Right cardiac atrium (tissue), 5 donors: ENCODE results near the gene ASTN2. TPM values are rescaled to one million over a fixed set of nuclear protein-coding genes. Genes with fewer than 3 reads are reported as not detected.
"Not testable (repeated sequence)": the region's sequence is repeated elsewhere in the genome, so short reads cannot be mapped to it uniquely, and the experiment has no call there.

Experiments used
- ATAC-seq, 2 donors: fragments of 200-7000 bp; cut with Tn5 transposase; one replicate each; pipeline versions ENCODE4 v1.8.0 to v1.9.1; 2020; ENCODE audit warnings: moderate library complexity in 2 of 2, mild to moderate bottlenecking in 1 of 2
- DNase-seq, 3 donors: peaks; one replicate each; pipeline ENCODE4 v3.0.0-alpha.2; 2020
- H3K27ac ChIP-seq: one replicate; pipeline ENCODE4 v1.5.1; 2013; ENCODE audit warnings: mild to moderate bottlenecking, low read length, control low read depth, moderate library complexity
- H3K27me3 ChIP-seq: one replicate; pipeline ENCODE4 v1.6.1; 2013; ENCODE audit not compliant: control insufficient read depth, insufficient read depth
- H3K4me1 ChIP-seq: one replicate; pipeline ENCODE4 v1.6.1; 2013; ENCODE audit warnings: low read length; ENCODE audit not compliant: control insufficient read depth, insufficient read depth
- H3K4me3 ChIP-seq: one replicate; pipeline ENCODE4 v1.5.1; 2013; ENCODE audit warnings: low read length, control low read depth
- H3K9me3 ChIP-seq: one replicate; pipeline ENCODE4 v1.6.1; 2013; ENCODE audit warnings: low read length; ENCODE audit not compliant: control insufficient read depth
- WGBS: extraction: QIAGEN DNeasy Blood & Tissue Kit; methylation state at CpG from one replicate; pipeline ENCODE4 v1.1.7; 2013; 5-methylcytosine and 5-hydroxymethylcytosine counted together
- intact Hi-C, 4 donors: fragments of 100-400 bp; cut with DNase I; formaldehyde crosslinking; loops; one replicate each; pipeline versions ENCODE4 v1.11.0 to v1.14.0; 2022 to 2023
- polyA plus RNA-seq: library from polyadenylated mRNA; stranded (reverse); fragments of 200-250 nt; gene quantifications from one replicate; pipeline ENCODE4 v1.2.3, GENCODE V29; 2013
- total RNA-seq, 4 donors: library from RNA; stranded (reverse); fragmentation: NEBNext Ultra II Directional; extraction: Animal tissue kit (Norgen Biotek cat#: 25700); gene quantifications; one replicate each; pipeline ENCODE4 v1.2.1, GENCODE V29; 2021
- donor health status: healthy with polysubstance abuse.
- donor health status: DM: no; HTN: yes; CAD: no.
- donor health status: DM: no; HTN: no; CAD: no.
- donor health status: DM: no; HTN: yes; CAD: no; lungs with severe emphysema.
- donor health status: DM: yes; HTN: yes; CAD: no.

Gene ASTN2
- total and polyA plus RNA-seq, 5 donors = 18.1 to 79.3 (median 59.8) TPM

- DNase-seq (no peak), ATAC-seq (no peak)
- WGBS = 71% methylated on average over 10 of the region's 10 CpGs
- Histone ChIP-seq H3K27me3 (no peaks in the 10 kb centered on the region), H3K4me3 (no peak overlapping the region), H3K9me3 (no peaks in the 10 kb centered on the region), H3K4me1 (no peaks in the 10 kb centered on the region), H3K27ac (no peak overlapping the region)
- intact Hi-C loops = no loop called here
These were observed 504.7 kb downstream of the ASTN2 start for GRCh38 chr9:116910201-116910600.

- intact Hi-C loops = no loop called here
These were observed 506.9 kb downstream of the ASTN2 start for GRCh38 chr9:116907989-116908388.

GRCh38 chr9:116905171-116905588 lies 509.7 kb downstream of the ASTN2 start:
- no peak overlapping the region for H3K27ac ChIP-seq
- ATAC-seq (no peak), DNase-seq (no peak)
- H3K4me3 ChIP-seq = no peak overlapping the region
- intact Hi-C loops = no loop called here
- H3K9me3 ChIP-seq = no peaks in the 10 kb centered on the region
- no peaks in the 10 kb centered on the region for H3K27me3 ChIP-seq
- H3K4me1 ChIP-seq = no peaks in the 10 kb centered on the region
- 82% methylated on average over 10 of the region's 10 CpGs for WGBS

More at GRCh38 chr9:116907989-116908388, 506.9 kb downstream of the ASTN2 start:
- H3K9me3 ChIP-seq = no peaks in the 10 kb centered on the region
- DNase-seq (no peak), ATAC-seq (no peak)
- H3K27ac ChIP-seq = no peak overlapping the region
- H3K27me3 ChIP-seq = no peaks in the 10 kb centered on the region
- no peaks in the 10 kb centered on the region for H3K4me1 ChIP-seq
- no peak overlapping the region for H3K4me3 ChIP-seq
- 85% methylated on average over 3 of the region's 3 CpGs for WGBS

- Histone ChIP-seq H3K27ac (no peak overlapping the region), H3K27me3 (no peaks in the 10 kb centered on the region), H3K4me1 (no peaks in the 10 kb centered on the region), H3K4me3 (no peak overlapping the region), H3K9me3 (no peaks in the 10 kb centered on the region)
- DNase-seq = no peak
- intact Hi-C loops = no loop called here
- no peak for ATAC-seq
- 56% methylated on average over 3 of the region's 3 CpGs for WGBS
These were observed 510.7 kb downstream of the ASTN2 start for GRCh38 chr9:116904165-116904564.

GRCh38 chr9:116901260-116901659 lies 513.6 kb downstream of the ASTN2 start:
- DNase-seq = no peak
- H3K9me3 ChIP-seq = no peaks in the 10 kb centered on the region
- H3K4me1 ChIP-seq = no peaks in the 10 kb centered on the region
- no peak overlapping the region for H3K4me3 ChIP-seq
- no peak for ATAC-seq
- no peak overlapping the region for H3K27ac ChIP-seq
- intact Hi-C loops = no loop called here
- no peaks in the 10 kb centered on the region for H3K27me3 ChIP-seq
- WGBS = 47% methylated on average over 1 of the region's 1 CpG

- H3K4me1 ChIP-seq = no peaks in the 10 kb centered on the region
- no peaks in the 10 kb centered on the region for H3K27me3 ChIP-seq
- ATAC-seq = no peak
- 69% methylated on average over 6 of the region's 6 CpGs for WGBS
- no peak for DNase-seq
- intact Hi-C loops = no loop called here
- no peaks in the 10 kb centered on the region for H3K9me3 ChIP-seq
- no peak overlapping the region for H3K4me3 ChIP-seq
- no peak overlapping the region for H3K27ac ChIP-seq
These were observed 514.3 kb downstream of the ASTN2 start for GRCh38 chr9:116900543-116900942.

DNA sequence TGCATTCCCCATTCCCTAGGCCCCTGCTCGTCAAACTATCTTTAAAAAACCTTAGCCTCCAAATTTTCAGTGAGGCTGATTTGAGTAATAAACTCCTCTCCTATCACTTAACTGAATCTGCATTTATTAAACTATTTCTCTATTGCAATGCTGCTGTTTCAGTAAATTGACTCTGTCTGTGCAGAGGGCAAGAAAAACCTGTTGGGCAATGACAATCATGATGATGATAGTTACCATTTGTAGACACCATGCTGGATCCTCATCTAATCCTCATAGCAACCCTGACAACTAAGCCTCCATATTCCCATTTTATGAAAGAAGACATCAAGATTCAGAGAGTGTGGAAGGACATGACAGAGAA lies 514.9 kb downstream of the ASTN2 start:
- intact Hi-C loops = no loop called here
- H3K27me3 ChIP-seq = no peaks in the 10 kb centered on the region
- no peaks in the 10 kb centered on the region for H3K9me3 ChIP-seq
- no peak overlapping the region for H3K4me3 ChIP-seq
- ATAC-seq (no peak), DNase-seq (no peak)
- H3K27ac ChIP-seq = no peak overlapping the region
- 65% methylated on average over 1 of the region's 1 CpG for WGBS
- no peaks in the 10 kb centered on the region for H3K4me1 ChIP-seq

DNA sequence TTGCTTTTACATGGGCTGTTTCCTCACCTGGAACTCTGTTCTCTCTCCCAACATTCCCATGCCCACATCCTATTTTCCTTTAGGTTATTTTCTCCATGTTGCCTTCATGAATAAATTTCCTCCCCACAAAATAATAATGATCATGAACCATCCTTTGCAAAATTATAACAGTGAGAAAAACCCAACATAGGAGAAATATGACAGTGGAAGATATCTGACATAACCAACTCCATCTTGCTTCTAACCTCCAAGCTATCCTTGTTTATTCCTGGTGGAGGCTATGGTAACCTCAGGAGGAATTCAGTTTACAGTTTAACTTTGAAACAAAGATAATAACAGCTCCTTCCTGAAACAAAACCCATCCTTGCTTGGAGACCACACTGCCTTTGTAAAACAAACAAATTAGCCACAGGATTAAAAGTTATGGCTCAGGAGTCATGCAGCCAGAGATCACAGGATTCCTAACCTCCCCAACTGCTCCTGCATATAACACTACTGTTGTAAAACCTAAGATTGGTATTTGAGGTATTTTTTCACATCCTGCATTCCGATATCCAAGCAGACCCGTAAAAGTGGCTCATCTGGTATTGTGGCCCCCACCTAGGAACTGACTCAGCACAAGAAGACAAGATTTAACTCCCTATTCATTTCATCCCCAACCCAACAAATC lies 515.4 kb downstream of the ASTN2 start:
- intact Hi-C loops = no loop called here
- no peak for ATAC-seq

DNA sequence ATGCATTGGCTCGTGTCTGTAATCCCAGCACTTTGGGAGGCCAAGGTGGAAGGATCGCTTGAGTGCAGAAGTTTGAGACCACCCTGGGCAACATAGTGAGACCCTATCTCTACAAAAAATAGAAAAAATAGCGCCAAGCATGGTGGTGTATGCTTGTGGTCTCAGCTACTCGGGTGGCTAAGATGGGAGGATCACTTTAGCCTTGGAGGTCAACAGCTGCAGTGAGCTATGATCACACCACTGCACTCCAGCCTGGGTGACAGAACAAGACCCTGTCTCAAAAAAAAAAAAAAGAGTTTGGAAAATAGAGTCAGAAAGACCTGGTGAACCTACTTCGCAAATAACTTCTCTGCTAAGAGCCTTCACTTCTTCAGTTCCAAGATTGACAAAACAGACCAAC lies 516.7 kb downstream of the ASTN2 start:
- H3K27ac ChIP-seq, H3K9me3 ChIP-seq, DNase-seq, H3K27me3 ChIP-seq, H3K4me1 ChIP-seq, H3K4me3 ChIP-seq, ATAC-seq, intact Hi-C loops: not testable (repeated sequence)
- WGBS = 76% methylated on average over 5 of the region's 5 CpGs

More for the DNA sequence above, 515.4 kb downstream of the ASTN2 start:
- no peak overlapping the region for H3K27ac ChIP-seq
- no peaks in the 10 kb centered on the region for H3K27me3 ChIP-seq
- no peaks in the 10 kb centered on the region for H3K4me1 ChIP-seq
- no peaks in the 10 kb centered on the region for H3K9me3 ChIP-seq
- H3K4me3 ChIP-seq = no peak overlapping the region
- no peak for DNase-seq
- whole genome bisulfite sequencing = 70% methylated on average over 2 of the region's 2 CpGs

- ATAC-seq = no peak
- WGBS = 66% methylated on average over 4 of the region's 4 CpGs
- intact Hi-C loops = no loop called here
These were observed 517.7 kb downstream of the ASTN2 start for GRCh38 chr9:116897201-116897600.

DNA sequence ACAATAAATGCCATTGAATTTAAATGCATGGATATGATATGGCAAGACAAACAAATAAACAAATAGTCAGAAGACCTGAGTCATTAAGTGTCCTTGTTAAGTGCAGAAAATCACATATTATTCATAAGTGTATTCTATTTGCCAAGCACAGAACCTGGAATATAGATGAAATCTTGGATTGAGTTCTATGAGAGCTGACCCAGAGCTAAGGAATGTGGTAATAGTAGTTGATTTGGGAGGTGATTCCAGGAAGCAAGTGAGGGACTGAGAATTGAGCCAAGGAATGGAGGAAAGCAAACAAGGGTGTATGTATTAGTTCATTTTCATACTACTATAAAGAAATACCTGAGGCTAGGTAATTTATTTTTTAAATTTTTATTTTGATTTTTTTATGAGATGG lies 518.9 kb downstream of the ASTN2 start:
- ATAC-seq = no peak
- Histone ChIP-seq H3K27ac (no peak overlapping the region), H3K27me3 (no peaks in the 10 kb centered on the region), H3K4me3 (no peak overlapping the region), H3K9me3 (no peaks in the 10 kb centered on the region), H3K4me1 (no peaks in the 10 kb centered on the region)
- no peak for DNase-seq
- intact Hi-C loops = no loop called here

More at GRCh38 chr9:116897201-116897600, 517.7 kb downstream of the ASTN2 start:
- Histone ChIP-seq H3K4me1 (no peaks in the 10 kb centered on the region), H3K27me3 (no peaks in the 10 kb centered on the region), H3K27ac (no peak overlapping the region), H3K4me3 (no peak overlapping the region), H3K9me3 (no peaks in the 10 kb centered on the region)
- DNase-seq = no peak

DNA sequence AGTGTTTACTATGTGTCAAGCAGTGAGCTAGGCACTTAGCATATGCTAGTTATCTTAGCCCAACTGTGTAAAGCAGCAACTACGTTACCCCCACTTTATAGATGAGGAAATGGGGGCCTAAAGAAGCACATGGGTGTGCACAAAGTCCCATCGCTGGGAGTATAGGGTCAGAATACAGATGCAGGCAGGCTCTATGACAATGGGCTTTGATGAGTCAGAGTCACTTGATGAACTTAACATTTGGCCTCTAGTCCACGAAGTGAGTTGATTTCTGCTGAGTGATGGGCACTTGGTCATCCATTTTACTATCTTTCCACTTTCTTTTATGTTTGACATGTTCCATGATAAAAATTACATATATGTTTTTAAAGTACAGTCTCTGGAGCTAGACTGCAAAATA lies 523.4 kb downstream of the ASTN2 start:
- Histone ChIP-seq H3K9me3 (no peaks in the 10 kb centered on the region), H3K4me1 (no peaks in the 10 kb centered on the region), H3K27ac (no peak overlapping the region), H3K27me3 (peaks cover 2% of the 10 kb centered on the region), H3K4me3 (no peak overlapping the region)
- intact Hi-C loops = no loop called here
- ATAC-seq (no peak), DNase-seq (no peak)
- 48% methylated on average over 3 of the region's 3 CpGs for WGBS
